ENCODE measurements around the gene IMP4.

Gene IMP4

GRCh38 chr2:130353291-130354138 lies 10.8 kb downstream of the IMP4 start:
- Mint-ChIP-seq H3K4me3 (no peak overlapping the region), H3K4me1 (peaks cover 16% of the 10 kb centered on the region), H3K9me3 (no peaks in the 10 kb centered on the region), H3K36me3 (ENCODE audit: insufficient read depth) (peaks cover 4% of the 10 kb centered on the region), H3K27me3 (no peaks in the 10 kb centered on the region), H3K27ac (ENCODE audit: low read depth) (no peak overlapping the region)
- no peak for DNase-seq (ENCODE audit: low spot score in 2 of 2)
- ATAC-seq (replicated peaks; ENCODE audit: extremely low read depth, poor library complexity, severe bottlenecking): no peak

GRCh38 chr2:130354139-130354428 lies 11.4 kb downstream of the IMP4 start:
- Mint-ChIP-seq H3K9me3 (no peaks in the 10 kb centered on the region), H3K4me1 (peaks cover 16% of the 10 kb centered on the region), H3K27ac (ENCODE audit: low read depth) (no peak overlapping the region), H3K4me3 (peak overlapping the region; percentile 77), H3K36me3 (ENCODE audit: insufficient read depth) (peaks cover 2% of the 10 kb centered on the region), H3K27me3 (no peaks in the 10 kb centered on the region)
- DNase-seq (ENCODE audit: low spot score in 2 of 2) (no peak), ATAC-seq (replicated peaks; ENCODE audit: extremely low read depth, poor library complexity, severe bottlenecking) (no peak)

GRCh38 chr2:130355172-130355577 lies 12.5 kb downstream of the IMP4 start:
- Mint-ChIP-seq H3K36me3 (ENCODE audit: insufficient read depth) (no peaks in the 10 kb centered on the region), H3K9me3 (no peaks in the 10 kb centered on the region), H3K4me3 (peak overlapping the region; percentile 77), H3K4me1 (peaks cover 16% of the 10 kb centered on the region), H3K27me3 (no peaks in the 10 kb centered on the region), H3K27ac (ENCODE audit: low read depth) (no peak overlapping the region)
- no peak for ATAC-seq (replicated peaks; ENCODE audit: extremely low read depth, poor library complexity, severe bottlenecking)
- DNase-seq (ENCODE audit: low spot score in 2 of 2): no peak

GRCh38 chr2:130355578-130356431 lies 13.1 kb downstream of the IMP4 start, which contains the start of gene PTPN18:
Gene PTPN18, plus strand, starts transcription at chr2:130356056. Its CDS starts 52 bp downstream, at chr2:130356108.
- ATAC-seq (replicated peaks; ENCODE audit: extremely low read depth, poor library complexity, severe bottlenecking): peak; percentile 87
- H3K4me1 Mint-ChIP-seq: peaks cover 16% of the 10 kb centered on the region
- no peaks in the 10 kb centered on the region for H3K9me3 Mint-ChIP-seq
- H3K27me3 Mint-ChIP-seq: no peaks in the 10 kb centered on the region
- H3K36me3 Mint-ChIP-seq (ENCODE audit: insufficient read depth): no peaks in the 10 kb centered on the region
- H3K27ac Mint-ChIP-seq (ENCODE audit: low read depth): no peak within 1 kb of the TSS
- peak within 1 kb of the TSS; percentile 77 for H3K4me3 Mint-ChIP-seq
- peak in 1 of 2 donors; percentile 41 for DNase-seq (ENCODE audit: low spot score in 2 of 2)

GRCh38 chr2:130357864-130358263 lies 15.2 kb downstream of the IMP4 start:
- DNase-seq (ENCODE audit: low spot score in 2 of 2): no peak
- ATAC-seq (replicated peaks; ENCODE audit: extremely low read depth, poor library complexity, severe bottlenecking): no peak
- Mint-ChIP-seq H3K4me1 (peaks cover 16% of the 10 kb centered on the region), H3K27me3 (no peaks in the 10 kb centered on the region), H3K9me3 (no peaks in the 10 kb centered on the region), H3K4me3 (no peak overlapping the region), H3K36me3 (ENCODE audit: insufficient read depth) (no peaks in the 10 kb centered on the region), H3K27ac (ENCODE audit: low read depth) (no peak overlapping the region)

- Mint-ChIP-seq H3K4me1 (peaks cover 11% of the 10 kb centered on the region), H3K27me3 (no peaks in the 10 kb centered on the region), H3K4me3 (no peak overlapping the region), H3K36me3 (ENCODE audit: insufficient read depth) (no peaks in the 10 kb centered on the region), H3K9me3 (no peaks in the 10 kb centered on the region), H3K27ac (ENCODE audit: low read depth) (no peak overlapping the region)
- ATAC-seq (replicated peaks; ENCODE audit: extremely low read depth, poor library complexity, severe bottlenecking) (no peak), DNase-seq (ENCODE audit: low spot score in 2 of 2) (no peak)
Observed at GRCh38 chr2:130358420-130359350, 16.0 kb downstream of the IMP4 start.

- no peaks in the 10 kb centered on the region for H3K27me3 Mint-ChIP-seq
- H3K36me3 Mint-ChIP-seq (ENCODE audit: insufficient read depth): no peaks in the 10 kb centered on the region
- H3K27ac Mint-ChIP-seq (ENCODE audit: low read depth): no peak overlapping the region
- no peak overlapping the region for H3K4me3 Mint-ChIP-seq
- ATAC-seq (replicated peaks; ENCODE audit: extremely low read depth, poor library complexity, severe bottlenecking) (no peak), DNase-seq (ENCODE audit: low spot score in 2 of 2) (no peak)
- no peaks in the 10 kb centered on the region for H3K9me3 Mint-ChIP-seq
- H3K4me1 Mint-ChIP-seq: peaks cover 8% of the 10 kb centered on the region
Observed at GRCh38 chr2:130359466-130359865, 16.8 kb downstream of the IMP4 start.

- no peak for ATAC-seq (replicated peaks; ENCODE audit: extremely low read depth, poor library complexity, severe bottlenecking)
- no peak overlapping the region for H3K4me3 Mint-ChIP-seq
- H3K36me3 Mint-ChIP-seq (ENCODE audit: insufficient read depth): no peaks in the 10 kb centered on the region
- DNase-seq (ENCODE audit: low spot score in 2 of 2): no peak
- H3K27me3 Mint-ChIP-seq: no peaks in the 10 kb centered on the region
- no peaks in the 10 kb centered on the region for H3K4me1 Mint-ChIP-seq
- no peak overlapping the region for H3K27ac Mint-ChIP-seq (ENCODE audit: low read depth)
- H3K9me3 Mint-ChIP-seq: no peaks in the 10 kb centered on the region
Observed at GRCh38 chr2:130363479-130363878, 20.8 kb downstream of the IMP4 start.

- DNase-seq (ENCODE audit: low spot score in 2 of 2) (no peak), ATAC-seq (replicated peaks; ENCODE audit: extremely low read depth, poor library complexity, severe bottlenecking) (no peak)
- Mint-ChIP-seq H3K4me3 (no peak overlapping the region), H3K4me1 (peaks cover 5% of the 10 kb centered on the region), H3K27ac (ENCODE audit: low read depth) (no peak overlapping the region), H3K27me3 (no peaks in the 10 kb centered on the region), H3K36me3 (ENCODE audit: insufficient read depth) (no peaks in the 10 kb centered on the region), H3K9me3 (no peaks in the 10 kb centered on the region)
Observed at GRCh38 chr2:130365075-130365474, 22.4 kb downstream of the IMP4 start.

- Mint-ChIP-seq H3K9me3 (no peaks in the 10 kb centered on the region), H3K27ac (ENCODE audit: low read depth) (no peak overlapping the region), H3K27me3 (no peaks in the 10 kb centered on the region)
Observed at GRCh38 chr2:130365963-130366362, 23.3 kb downstream of the IMP4 start.

GRCh38 chr2:130366720-130367119 lies 24.0 kb downstream of the IMP4 start:
- DNase-seq (ENCODE audit: low spot score in 2 of 2) (no peak), ATAC-seq (replicated peaks; ENCODE audit: extremely low read depth, poor library complexity, severe bottlenecking) (no peak)
- H3K36me3 Mint-ChIP-seq (ENCODE audit: insufficient read depth): peaks cover 6% of the 10 kb centered on the region
- H3K4me1 Mint-ChIP-seq: peaks cover 21% of the 10 kb centered on the region
- H3K27ac Mint-ChIP-seq (ENCODE audit: low read depth): no peak overlapping the region
- H3K4me3 Mint-ChIP-seq: no peak overlapping the region
- no peaks in the 10 kb centered on the region for H3K9me3 Mint-ChIP-seq
- H3K27me3 Mint-ChIP-seq: no peaks in the 10 kb centered on the region

More at GRCh38 chr2:130365963-130366362, 23.3 kb downstream of the IMP4 start:
- H3K4me3 Mint-ChIP-seq: no peak overlapping the region
- peaks cover 14% of the 10 kb centered on the region for H3K4me1 Mint-ChIP-seq
- ATAC-seq (replicated peaks; ENCODE audit: extremely low read depth, poor library complexity, severe bottlenecking) (no peak), DNase-seq (ENCODE audit: low spot score in 2 of 2) (no peak)
- peaks cover 1% of the 10 kb centered on the region for H3K36me3 Mint-ChIP-seq (ENCODE audit: insufficient read depth)

GRCh38 chr2:130368786-130369185 lies 26.1 kb downstream of the IMP4 start:
- DNase-seq (ENCODE audit: low spot score in 2 of 2) (no peak), ATAC-seq (replicated peaks; ENCODE audit: extremely low read depth, poor library complexity, severe bottlenecking) (no peak)
- peaks cover 11% of the 10 kb centered on the region for H3K36me3 Mint-ChIP-seq (ENCODE audit: insufficient read depth)
- no peaks in the 10 kb centered on the region for H3K9me3 Mint-ChIP-seq
- no peak overlapping the region for H3K27ac Mint-ChIP-seq (ENCODE audit: low read depth)
- H3K27me3 Mint-ChIP-seq: no peaks in the 10 kb centered on the region
- H3K4me3 Mint-ChIP-seq: no peak overlapping the region
- H3K4me1 Mint-ChIP-seq: peaks cover 36% of the 10 kb centered on the region

All from central memory CD8-positive, alpha-beta T cell (primary cell).